ENCODE data around the gene CFAP161.

Gene CFAP161

GRCh38 chr15:81088470-81089013 lies 45.5 kb upstream of the CFAP161 start:
- DNase-seq (ENCODE audit: extremely low read depth, low read depth), result no peak
- TF ChIP-seq CTCF (IDR thresholded peaks at IDR 0.05; ENCODE audit: low read depth, low read length, missing control alignments), result no peak
- no peak overlapping the region for H3K4me3 ChIP-seq (replicated peaks; ENCODE audit: low read depth, low read length)

GRCh38 chr15:81091889-81092558 lies 42.0 kb upstream of the CFAP161 start:
- peak; percentile 98 for DNase-seq (ENCODE audit: extremely low read depth, low read depth)
- H3K4me3 ChIP-seq (replicated peaks; ENCODE audit: low read depth, low read length), result 0 out of 2 replicates have a peak overlapping the region, but pooled peaks have one; percentile 7
- no peak for TF ChIP-seq CTCF (IDR thresholded peaks at IDR 0.05; ENCODE audit: low read depth, low read length, missing control alignments)

GRCh38 chr15:81092559-81092902 lies 41.5 kb upstream of the CFAP161 start:
- no peak for DNase-seq (ENCODE audit: extremely low read depth, low read depth)
- H3K4me3 ChIP-seq (replicated peaks; ENCODE audit: low read depth, low read length), result no peak overlapping the region

GRCh38 chr15:81093961-81094360 lies 40.1 kb upstream of the CFAP161 start:
- DNase-seq (ENCODE audit: extremely low read depth, low read depth), result no peak
- no peak overlapping the region for H3K4me3 ChIP-seq (replicated peaks; ENCODE audit: low read depth, low read length)
- no peak for TF ChIP-seq CTCF (IDR thresholded peaks at IDR 0.05; ENCODE audit: low read depth, low read length, missing control alignments)

More at GRCh38 chr15:81092559-81092902, 41.5 kb upstream of the CFAP161 start:
- TF ChIP-seq CTCF (IDR thresholded peaks at IDR 0.05; ENCODE audit: low read depth, low read length, missing control alignments), result no peak

- TF ChIP-seq CTCF (IDR thresholded peaks at IDR 0.05; ENCODE audit: low read depth, low read length, missing control alignments), result no peak
- no peak for DNase-seq (ENCODE audit: extremely low read depth, low read depth)
- no peak overlapping the region for H3K4me3 ChIP-seq (replicated peaks; ENCODE audit: low read depth, low read length)
Measured at GRCh38 chr15:81095690-81096365, 38.2 kb upstream of the CFAP161 start.

GRCh38 chr15:81096398-81096797 lies 37.7 kb upstream of the CFAP161 start:
- H3K4me3 ChIP-seq (replicated peaks; ENCODE audit: low read depth, low read length), result no peak overlapping the region
- no peak for DNase-seq (ENCODE audit: extremely low read depth, low read depth)
- no peak for TF ChIP-seq CTCF (IDR thresholded peaks at IDR 0.05; ENCODE audit: low read depth, low read length, missing control alignments)
